ENCODE results near the gene PPFIA4.

Gene PPFIA4

DNA sequence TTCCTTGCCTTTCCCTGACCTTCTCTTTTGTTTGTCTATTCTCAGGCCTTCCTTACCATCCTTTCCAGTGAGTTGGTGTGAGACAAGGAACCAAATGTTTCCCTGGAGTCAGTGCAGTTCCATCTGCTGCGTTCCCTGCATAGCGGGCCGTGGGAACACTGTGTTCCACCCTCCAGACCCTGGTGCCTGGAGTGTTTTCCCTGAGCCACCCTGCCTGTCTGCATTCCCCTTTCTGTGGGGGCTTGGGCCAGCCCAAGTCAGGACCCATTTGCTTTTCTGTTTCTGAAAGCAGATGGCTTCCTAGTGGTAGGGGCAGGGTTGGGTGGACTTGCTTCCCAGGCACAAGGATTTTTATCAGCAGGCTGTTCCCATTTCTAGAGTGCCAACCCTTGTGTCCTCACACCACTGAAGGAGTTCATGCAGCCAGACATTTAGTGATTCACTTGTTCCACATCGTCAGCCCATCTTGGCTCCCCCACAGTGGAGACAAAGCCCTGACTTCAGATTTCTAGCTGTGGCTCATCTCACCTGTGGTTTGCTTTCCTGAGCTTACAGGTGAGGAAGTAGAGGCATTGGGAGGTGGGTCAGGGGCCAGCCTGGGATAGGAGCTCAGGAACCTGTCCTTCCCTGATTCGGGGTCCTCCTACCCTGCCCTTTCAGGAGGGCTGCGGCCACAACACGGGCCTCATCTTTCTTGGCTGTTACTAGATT, 73.7 kb downstream of the PPFIA4 start:
- no peak for DNase-seq (ENCODE audit: low read depth)

DNA sequence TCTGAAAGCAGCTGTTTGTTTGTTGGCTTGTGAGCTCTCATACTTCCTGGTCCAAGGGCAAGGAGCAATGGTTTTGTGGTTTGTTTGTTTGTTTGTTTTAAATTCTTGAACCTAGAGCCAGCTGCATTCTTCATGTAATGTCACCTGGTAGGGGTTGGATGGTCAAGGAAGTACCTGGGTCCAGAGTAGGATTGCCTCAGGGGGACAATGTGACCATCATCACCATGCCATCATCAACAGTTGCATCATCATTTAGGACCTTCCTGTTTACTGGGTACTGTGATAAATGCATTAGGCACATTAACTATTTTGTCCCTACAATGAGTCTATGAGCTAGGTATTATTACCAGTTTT, 74.2 kb downstream of the PPFIA4 start:
- no peak for DNase-seq (ENCODE audit: low read depth)

DNA sequence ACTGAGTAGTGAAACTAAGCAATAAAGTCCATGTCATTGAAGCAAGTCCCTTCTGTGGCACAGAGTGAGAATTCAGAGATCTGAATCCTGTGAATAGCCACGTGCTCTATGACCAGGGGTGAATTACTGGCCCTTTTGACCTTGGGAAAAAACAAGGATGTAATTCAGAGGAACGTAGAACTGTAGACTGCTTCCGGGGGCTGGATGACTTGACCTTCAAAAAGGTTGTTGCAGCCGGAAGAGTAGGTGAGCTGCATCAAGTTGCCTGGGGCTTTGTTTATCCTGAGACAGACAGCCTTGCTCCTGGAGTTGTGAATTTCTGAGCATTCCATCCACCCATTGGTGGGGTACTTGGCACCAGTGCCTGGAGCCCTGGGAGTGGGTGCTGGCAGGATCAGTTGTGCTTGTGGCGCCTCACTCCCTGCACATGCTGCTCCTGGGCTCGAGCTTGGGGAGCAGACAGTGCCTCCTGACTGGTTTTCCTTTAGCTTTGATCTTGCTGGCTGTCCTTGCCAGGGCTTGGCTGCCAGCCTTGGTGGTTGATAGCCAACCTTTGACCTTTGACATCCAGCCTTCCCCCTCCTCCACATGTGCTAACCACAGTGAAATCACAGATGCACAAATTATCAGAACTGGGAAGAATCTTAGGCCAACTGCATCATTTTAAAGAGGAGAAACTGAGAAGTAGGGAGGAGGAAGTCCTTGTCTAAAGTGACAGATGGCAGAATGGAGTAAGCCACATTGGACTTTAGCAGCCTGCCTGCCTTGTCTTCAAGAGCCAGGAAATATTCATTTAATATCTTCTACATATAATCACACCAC, 75.7 kb downstream of the PPFIA4 start:
- no peak for DNase-seq (ENCODE audit: low read depth)

DNA sequence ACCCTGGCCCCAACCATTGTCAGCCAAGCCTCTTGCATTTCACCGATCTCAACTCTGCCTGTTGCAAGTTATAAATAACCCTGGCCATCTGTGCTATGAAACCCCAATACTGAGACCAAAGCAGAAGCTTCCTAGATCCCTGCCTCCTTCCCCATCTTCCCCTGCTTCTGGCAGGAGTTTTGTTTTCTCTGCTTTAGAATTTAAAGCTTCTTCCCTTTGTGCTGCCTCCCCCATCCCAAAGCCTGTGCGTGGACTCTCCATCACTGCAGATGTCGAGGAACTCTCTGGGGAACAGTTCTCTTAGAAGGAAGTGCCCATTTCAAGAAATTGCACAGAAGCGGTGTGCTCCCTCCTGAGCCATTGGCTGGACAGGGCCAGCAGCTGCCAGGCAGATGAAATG, 76.9 kb downstream of the PPFIA4 start:
- no peak for DNase-seq (ENCODE audit: low read depth)

DNA sequence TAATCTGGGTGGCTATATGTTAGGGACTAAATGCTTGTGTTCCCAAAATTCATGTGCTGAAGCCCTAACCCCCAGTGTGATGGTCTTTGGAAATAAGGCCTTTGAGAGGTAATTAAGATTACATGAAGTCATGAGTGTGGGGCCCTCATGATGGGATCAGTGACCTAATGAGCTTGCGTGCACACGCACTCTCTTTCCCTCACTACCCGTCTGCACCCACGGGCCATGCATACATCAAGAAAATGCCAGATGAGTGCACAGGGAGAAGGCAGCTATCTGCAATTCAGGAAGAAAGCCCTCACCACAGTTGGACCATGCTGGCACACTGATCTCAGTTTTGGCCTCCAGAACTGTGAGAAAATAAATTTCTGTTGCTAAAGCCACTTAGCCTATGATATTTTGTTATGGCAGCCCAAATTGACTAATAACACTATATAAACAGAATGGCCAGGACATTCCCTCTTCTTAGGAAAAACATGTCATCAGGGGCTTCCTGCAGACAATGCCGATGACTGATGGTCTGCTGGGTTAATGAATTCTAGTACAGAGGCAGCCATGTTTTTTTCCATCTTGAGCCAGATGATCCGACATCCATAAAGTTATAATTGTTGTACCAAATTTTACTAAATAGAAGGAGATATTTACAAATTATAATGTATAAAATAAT, 77.7 kb downstream of the PPFIA4 start:
- DNase-seq (ENCODE audit: low read depth) = no peak

DNA sequence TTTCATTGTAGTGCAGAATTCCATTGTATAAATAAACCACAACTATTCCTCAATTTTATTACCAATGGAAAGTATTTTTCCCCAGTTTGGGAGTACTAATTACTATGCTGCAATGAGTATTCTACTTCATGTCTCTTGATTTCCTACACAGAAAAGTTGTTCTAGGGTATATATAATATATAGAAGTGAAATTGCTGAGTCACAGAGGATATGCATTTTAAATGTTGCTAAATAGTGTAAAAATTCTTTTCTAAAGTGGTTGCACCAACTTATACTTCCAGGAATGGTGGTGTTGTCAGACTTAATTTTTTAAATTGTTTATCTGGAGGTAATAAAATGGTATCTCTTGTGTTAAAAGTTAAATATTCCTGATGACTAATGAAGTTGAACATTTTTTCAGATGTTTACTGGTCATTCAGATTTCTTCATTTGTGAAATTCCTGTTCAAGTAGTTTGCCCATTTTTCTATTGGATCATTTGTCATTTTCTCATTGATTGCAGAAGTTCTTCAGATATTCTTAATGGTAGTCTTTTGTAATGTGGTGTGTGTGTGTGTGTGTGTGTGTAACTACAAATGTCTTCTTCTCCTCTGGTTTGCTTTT, 78.6 kb downstream of the PPFIA4 start:
- no peak for DNase-seq (ENCODE audit: low read depth)

DNA sequence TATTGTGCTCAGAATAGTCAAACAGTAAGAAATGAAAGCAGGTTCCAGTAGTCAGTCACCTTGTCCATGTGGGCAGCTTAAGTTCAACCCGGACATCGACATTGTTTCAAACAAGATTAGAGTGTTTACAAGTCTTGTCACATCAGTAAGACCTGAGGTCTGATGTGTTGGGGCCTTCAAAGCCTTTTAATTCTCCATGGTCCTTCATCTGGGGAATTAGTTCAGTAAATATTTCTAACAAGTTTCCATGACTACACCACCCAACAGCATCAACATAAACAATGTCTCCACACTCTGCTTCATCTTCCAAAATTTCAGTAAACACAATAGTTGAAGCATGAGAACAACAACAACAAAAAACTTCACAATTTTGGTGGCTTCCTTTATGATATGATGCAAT, 86.2 kb downstream of the PPFIA4 start:
- no peak for DNase-seq (ENCODE audit: low read depth)

DNA sequence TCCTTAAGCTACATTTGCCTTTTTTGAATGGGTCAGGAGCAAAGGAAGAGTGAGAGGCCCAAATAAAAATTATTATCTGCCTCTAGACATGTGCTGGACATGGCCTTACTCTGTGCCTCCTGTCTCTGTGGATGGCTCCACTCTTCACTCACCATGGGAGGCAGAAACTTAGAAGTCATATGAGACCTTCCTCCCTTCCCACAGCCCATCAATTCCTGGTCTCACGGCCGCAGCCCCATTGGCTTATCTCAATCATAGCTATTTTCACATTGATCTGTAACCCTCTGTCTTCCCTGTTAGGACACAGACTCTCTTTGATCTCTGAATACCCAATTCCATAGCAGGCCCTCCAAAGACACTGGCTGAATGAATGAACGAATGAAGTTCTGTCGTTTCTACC, 87.0 kb downstream of the PPFIA4 start:
- no peak for DNase-seq (ENCODE audit: low read depth)

DNA sequence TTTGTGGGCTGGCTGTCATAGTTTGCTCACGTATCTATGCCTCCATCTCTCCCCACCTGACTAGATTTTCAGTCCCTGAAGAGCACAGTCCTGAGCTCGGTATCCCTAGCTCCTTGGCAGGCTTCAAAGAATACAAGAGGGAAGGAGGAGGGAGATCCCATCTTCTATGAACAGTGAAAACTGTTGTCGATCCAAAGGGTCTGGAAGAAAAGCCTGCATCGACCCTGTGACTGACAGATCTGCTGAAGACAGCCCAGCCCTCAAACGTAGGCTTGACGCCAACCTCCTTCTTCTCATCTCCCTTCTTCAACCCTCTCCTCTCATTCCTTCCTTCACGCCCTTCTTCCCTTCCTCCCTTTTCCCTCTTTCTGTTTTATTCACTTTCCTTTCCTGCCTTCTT, 87.9 kb downstream of the PPFIA4 start:
- no peak for DNase-seq (ENCODE audit: low read depth)

DNA sequence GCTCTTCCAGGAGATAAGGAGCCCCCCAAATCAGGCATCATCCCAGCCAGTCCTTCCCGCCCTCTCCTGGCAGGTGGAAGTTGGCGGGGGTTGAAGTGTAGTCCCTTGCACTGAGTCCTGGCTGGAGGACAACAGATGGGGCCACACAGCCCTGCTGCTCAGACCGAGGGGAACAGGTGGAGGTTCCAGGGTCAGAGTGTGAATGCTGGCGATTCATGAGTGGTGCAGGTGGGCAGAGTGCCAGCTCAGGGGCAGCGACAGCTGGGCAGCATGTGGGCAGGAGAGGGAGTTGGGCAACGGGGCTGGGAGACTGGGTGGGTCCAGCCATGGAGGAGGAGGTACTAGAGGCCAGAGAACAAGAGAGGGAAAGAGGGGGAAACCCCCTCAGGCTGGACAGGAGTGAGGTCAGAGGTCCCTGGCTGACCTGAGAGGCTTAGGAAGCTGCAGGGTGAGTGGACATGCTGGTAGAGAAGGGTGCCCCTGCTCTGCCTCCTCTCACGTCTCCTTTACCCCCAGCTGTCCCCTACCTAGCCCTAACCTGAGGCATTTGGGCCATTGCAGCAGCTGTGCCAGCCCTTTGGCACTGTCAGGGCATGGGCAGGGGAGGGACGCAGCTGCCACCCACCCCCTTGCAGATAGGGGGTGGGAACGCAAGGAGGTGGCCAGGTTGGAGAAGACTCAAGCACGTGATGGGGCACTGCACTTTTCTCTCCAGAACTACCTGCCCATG, 90.0 kb downstream of the PPFIA4 start:
- DNase-seq (ENCODE audit: low read depth) = no peak

DNA sequence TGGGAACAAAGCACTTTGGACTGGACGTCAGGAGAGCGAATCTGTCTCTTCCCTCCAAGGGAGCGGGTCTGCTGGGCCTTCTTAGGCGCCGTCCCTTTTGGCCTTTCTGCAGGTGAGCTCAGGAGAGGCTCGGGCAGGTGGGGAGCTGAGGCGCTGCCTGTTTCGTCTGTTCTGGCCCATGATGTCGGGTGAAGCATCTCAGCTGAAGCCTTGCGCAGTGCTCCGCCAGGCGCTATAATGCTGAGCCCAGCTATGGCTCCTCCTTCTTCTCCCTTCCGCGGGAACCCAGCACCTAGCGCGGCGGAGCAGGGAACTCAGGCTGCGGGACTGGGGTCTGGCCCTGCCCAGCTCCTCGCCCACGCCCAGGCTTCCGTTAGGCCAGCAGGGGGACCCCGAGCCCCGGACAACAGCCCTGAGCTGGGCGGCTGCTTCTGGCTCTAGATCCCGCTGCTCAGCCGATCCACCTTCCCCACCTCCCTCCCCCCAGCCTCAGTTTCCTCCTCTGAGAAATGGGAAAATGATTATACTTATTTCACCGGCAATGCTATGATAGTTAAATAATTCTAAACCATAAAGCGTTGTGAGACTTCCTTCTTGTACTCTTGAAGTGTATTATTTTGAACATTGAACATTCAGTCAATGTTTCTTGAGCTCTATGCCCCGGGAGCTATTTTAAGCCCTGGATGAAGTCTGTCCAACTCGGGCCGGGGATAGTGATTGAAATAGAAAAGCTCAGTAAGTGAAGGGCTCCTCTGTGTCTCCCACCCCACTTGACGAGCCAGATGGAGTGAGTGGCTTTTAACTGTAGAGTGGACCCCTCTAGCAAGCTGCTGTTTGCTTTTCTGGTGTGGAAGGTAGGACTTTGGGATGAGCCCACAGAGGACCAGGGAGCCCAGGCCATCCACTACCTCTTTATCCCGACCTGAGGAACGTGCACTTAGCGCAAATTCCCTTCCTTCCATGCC, 91.6 kb downstream of the PPFIA4 start:
- no peak for DNase-seq (ENCODE audit: low read depth)

DNA sequence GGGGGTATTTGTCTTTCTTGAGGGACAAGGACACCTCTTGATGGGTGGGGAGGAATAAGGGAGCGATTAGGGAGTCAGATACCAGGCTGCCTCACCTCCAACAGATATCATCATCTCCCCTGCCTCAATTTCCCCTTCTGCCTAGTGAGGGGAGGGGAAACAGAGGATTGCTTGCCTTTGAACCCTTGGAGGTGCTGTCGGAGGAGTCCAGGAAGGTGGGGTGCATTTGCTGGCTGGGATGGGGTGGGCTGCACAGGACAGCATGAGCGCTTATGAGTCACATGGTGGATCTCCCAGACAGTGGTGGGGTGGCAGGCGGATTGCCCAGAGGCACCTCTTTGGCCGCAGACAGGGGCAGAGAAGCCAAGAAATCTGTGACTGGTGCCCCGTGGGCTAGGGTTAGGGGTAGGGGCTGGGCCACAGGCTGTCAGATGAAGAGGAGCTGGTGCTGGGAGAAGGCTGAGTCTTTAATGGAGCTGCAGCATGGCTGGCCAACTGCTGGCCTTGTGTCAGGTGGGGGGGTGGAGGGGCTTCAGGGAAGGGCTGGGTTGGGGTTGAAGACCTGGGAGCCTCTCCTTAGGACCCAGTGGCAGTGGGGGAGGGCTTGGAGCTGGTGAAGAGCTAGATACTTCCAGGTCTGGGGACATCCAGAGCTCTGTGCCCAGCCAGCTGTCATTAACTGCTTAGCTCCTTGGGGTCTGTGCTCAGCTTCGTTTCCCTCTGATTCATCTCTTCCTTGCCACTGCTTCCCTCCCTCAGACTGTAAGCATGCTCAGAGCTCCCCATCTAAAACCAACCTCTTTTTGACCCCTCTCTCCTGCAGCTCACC, 94.2 kb downstream of the PPFIA4 start:
- no peak for DNase-seq (ENCODE audit: low read depth)

DNA sequence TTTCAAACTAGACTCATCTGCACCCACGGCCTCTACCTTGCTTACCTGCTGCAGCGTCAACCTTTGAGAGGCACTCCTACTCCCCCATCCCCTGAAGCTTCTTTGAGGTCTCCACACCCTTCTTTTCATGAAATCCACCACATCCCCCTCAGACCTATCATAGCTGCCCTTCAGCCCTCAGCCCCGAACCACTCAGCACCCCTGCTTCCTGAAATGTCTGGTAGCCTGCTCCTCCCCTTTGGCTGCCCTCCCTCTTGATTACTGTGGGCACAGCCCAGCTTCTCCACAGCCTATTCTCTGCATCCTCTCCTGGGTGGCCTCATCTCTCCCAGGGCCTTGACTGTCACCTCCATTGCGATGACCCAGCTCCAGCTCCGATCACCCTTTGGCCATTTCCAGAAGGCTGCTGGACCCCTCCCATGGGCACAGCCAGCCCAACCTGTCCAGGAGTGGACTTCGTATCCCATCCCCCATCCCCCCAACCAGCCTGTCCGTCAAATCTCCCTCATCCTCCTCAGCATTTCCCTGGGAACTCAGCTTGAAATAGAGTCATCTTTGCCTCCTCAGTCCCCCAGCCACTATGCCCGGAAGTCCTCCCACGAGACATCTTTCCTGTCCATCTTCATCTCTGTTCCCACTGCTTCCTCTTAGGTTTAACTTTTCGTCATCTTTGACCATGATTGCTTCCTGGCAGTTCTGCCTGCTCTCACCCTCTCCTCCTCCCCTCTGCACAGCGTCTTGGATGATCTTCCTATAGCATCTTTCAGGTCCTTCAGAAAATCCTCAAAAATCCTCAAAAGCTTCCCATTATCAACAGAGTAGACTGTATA, 95.1 kb downstream of the PPFIA4 start:
- DNase-seq (ENCODE audit: low read depth) = no peak

DNA sequence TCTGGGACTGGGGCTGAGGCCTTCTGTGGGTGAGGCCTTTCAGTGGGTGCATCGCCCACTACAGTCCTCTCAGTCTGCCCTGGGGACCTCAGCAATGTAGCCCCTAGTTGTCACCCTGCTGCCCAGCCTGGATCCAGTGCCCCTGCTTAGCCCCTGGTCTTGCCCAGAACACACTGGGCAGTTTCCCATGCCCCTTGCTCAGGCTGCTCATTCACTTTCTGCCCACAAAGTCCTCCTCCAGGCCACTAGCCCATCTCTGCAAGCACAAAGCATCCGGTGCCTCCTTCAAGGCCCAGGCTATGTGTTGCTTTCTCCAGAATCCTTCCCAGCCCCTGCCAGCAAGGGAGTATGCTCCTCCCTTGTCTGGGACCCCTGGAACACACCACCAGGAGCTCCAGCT, 95.9 kb downstream of the PPFIA4 start:
- no peak for DNase-seq (ENCODE audit: low read depth)

DNA sequence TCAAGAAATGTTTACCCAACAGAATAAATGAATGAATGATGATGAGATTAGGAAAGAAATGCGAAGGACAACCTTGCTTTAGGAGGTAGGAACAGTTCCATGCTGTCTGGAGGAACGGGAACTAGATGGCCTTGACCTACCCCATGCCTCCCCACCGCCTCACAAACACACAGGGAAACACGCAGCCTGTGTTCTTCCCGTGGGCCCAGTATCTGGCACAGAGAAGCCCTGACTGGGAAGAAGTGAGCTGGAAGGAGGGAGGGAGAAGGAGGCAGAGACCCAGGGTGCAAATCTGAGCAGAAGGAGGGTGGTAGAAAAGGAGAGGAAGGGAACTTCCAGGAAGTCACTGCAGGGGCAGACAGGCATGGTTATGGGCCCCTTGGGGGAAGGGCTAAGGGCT, 97.7 kb downstream of the PPFIA4 start:
- no peak for DNase-seq (ENCODE audit: low read depth)

DNA sequence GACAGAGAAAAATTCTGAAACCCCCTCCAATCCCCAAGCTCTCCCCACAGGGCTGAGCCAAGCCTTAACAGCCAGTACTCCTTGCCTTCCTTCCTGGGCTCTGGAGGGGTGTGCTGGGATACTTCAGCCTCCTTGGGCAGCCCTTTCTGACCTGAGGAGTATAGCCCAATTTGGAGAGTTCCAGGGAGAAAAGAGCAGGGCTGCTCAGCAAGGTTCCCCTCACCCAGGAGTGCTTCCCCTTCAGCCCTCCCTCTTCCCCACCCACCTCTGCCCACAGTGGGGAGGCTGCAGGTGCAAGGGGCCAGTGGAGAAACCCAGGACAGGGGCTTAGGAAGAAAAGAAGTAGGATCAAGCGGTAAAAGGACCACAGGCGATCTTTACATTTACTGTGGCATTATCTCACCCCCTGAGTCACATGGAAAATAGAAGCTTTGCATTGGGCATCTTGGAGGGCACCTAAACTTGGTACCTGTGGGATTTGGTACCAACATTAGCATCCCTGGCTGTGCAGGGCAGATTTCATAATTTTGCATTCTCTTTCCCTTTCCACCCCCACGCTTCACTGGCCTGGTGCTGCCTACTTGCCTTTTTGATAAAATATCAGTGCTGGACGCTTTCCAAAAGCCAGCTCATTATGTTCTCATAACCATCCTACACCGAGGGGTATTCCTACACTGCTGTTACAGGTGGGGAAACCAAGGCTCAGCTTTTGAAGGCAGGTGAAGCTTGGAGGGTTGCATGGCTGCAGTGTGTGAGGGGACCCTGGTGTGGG, 98.4 kb downstream of the PPFIA4 start:
- no peak for DNase-seq (ENCODE audit: low read depth)

DNA sequence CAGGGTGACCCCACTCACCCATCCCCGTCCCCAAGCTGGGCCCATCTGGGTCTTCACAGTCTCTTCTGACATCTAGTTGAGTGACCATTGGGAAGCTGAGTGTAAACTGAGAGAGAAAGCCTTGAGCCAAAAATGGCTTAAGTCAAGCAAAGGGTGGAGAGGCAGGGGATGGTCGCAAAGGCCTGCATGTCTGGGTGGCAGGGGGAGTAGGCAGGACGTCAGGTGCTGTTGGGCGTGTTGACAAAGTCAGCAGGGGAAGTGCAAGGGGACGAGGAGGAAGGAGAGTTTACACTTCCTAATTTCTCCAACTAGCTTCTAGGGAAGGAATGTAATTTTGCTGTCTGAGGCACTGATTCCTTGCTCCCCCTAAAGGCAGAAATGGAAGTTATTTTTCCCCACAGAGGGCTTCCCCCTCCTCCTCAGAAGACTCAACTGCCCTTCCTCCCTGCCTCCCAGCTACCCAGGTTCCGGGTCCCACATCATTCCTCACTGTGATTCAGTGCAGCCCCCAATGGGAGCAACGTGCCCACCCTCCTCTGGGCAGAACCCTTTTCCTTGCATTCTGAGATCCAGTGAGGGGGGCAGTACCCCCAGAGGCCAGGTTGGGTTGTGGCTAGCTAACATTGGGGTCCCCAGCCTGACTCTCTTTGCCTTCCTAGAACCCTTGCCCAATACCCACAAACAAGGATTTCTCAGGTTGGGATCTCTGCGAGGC, 100.0 kb downstream of the PPFIA4 start:
- DNase-seq (ENCODE audit: low read depth) = no peak
